H9 (cell line): ENCODE data around the gene TBC1D22A. TPM values are rescaled to one million over a fixed set of nuclear protein-coding genes. Genes with fewer than 3 reads are reported as not detected.
A peak's percentile ranks its signal among the peaks of the same experiment; 100 is the strongest.

Source experiments
- DNase-seq: peaks from one replicate; pipeline ENCODE4 v3.0.0-alpha.2; 2017
- H2AFZ ChIP-seq: one replicate; pipeline ENCODE4 v1.6.1; 2013; ENCODE audit warnings: mild to moderate bottlenecking, low read length, control low read depth, moderate library complexity
- H2AK5ac ChIP-seq: 2 replicates; pipeline ENCODE4 v1.6.1; 2013; ENCODE audit warnings: low read length, control low read depth, mixed read lengths; ENCODE audit not compliant: insufficient read length
- H2BK120ac ChIP-seq: one replicate; pipeline ENCODE4 v1.6.1; 2013; ENCODE audit warnings: low read depth, mild to moderate bottlenecking, low read length, control low read depth, inconsistent platforms; ENCODE audit not compliant: poor library complexity, severe bottlenecking
- H2BK12ac ChIP-seq: 2 replicates; pipeline ENCODE4 v1.6.1; 2013; ENCODE audit warnings: low read length, control low read depth, mixed read lengths, low read depth; ENCODE audit not compliant: insufficient read length
- H2BK15ac ChIP-seq: 2 replicates; pipeline ENCODE4 v1.6.1; 2013; ENCODE audit warnings: low read depth, low read length, control low read depth
- H2BK20ac ChIP-seq: one replicate; pipeline ENCODE4 v1.6.1; 2013; ENCODE audit warnings: low read depth, mild to moderate bottlenecking, low read length, control low read depth, inconsistent platforms; ENCODE audit not compliant: poor library complexity, severe bottlenecking
- H2BK5ac ChIP-seq: 2 replicates; pipeline ENCODE4 v1.6.1; 2013; ENCODE audit warnings: low read length, control low read depth, mixed read lengths; ENCODE audit not compliant: insufficient read length
- H3K14ac ChIP-seq: 2 replicates; pipeline ENCODE4 v1.6.1; 2013; ENCODE audit warnings: low read length, control low read depth; ENCODE audit not compliant: insufficient read depth
- H3K18ac ChIP-seq: 2 replicates; pipeline ENCODE4 v1.6.1; 2013; ENCODE audit warnings: low read depth, mild to moderate bottlenecking, mixed read lengths, low read length, control low read depth; ENCODE audit not compliant: insufficient read length
- H3K23ac ChIP-seq: 2 replicates; pipeline ENCODE4 v1.6.1; 2013; ENCODE audit warnings: low read length, control low read depth, mixed read lengths, low read depth; ENCODE audit not compliant: insufficient read length
- H3K23me2 ChIP-seq: 2 replicates; pipeline ENCODE4 v1.6.1; 2013; ENCODE audit warnings: low read depth, mild to moderate bottlenecking, mixed read lengths, low read length, control low read depth; ENCODE audit not compliant: insufficient read length, poor library complexity, severe bottlenecking
- H3K27ac ChIP-seq: 2 replicates; pipeline ENCODE4 v1.5.1; 2013; ENCODE audit warnings: low read length, control low read depth, mixed read lengths, low read depth; ENCODE audit not compliant: insufficient read length
- H3K27me3 ChIP-seq: 2 replicates; pipeline ENCODE4 v1.6.1; 2013; ENCODE audit warnings: low read length, control low read depth, inconsistent platforms; ENCODE audit not compliant: insufficient read depth
- H3K4ac ChIP-seq: 2 replicates; pipeline ENCODE4 v1.6.1; 2013; ENCODE audit warnings: low read depth, mild to moderate bottlenecking, control low read depth, inconsistent platforms, low read length, moderate library complexity
- H3K4me1 ChIP-seq: 2 replicates; pipeline ENCODE4 v1.6.1; 2013; ENCODE audit warnings: low read length, control low read depth, inconsistent platforms; ENCODE audit not compliant: insufficient read depth
- H3K4me2 ChIP-seq: 2 replicates; pipeline ENCODE4 v1.6.1; 2013; ENCODE audit warnings: low read length, control low read depth, mixed read lengths; ENCODE audit not compliant: insufficient read length, insufficient read depth
- H3K56ac ChIP-seq: 2 replicates; pipeline ENCODE4 v1.6.1; 2013; ENCODE audit warnings: low read depth, mild to moderate bottlenecking, mixed read lengths, low read length, control low read depth; ENCODE audit not compliant: insufficient read length
- H3K79me1 ChIP-seq: 2 replicates; pipeline ENCODE4 v1.6.1; 2013; ENCODE audit warnings: low read depth, mild to moderate bottlenecking, moderate library complexity, low read length, control low read depth, inconsistent platforms; ENCODE audit not compliant: insufficient read depth, poor library complexity, severe bottlenecking
- H3K79me2 ChIP-seq: 2 replicates; pipeline ENCODE4 v1.6.1; 2013; ENCODE audit warnings: low read length, control low read depth, inconsistent platforms; ENCODE audit not compliant: insufficient read depth
- H3K9ac ChIP-seq: 2 replicates; pipeline ENCODE4 v1.6.1; 2013; ENCODE audit warnings: low read length, control low read depth, mixed read lengths; ENCODE audit not compliant: insufficient read length; ENCODE audit errors: extremely low read depth
- H3K9me3 ChIP-seq: one replicate; pipeline ENCODE4 v1.6.1; 2013; ENCODE audit warnings: low read depth, low read length, inconsistent platforms; ENCODE audit not compliant: control insufficient read depth
- H3T11ph ChIP-seq: one replicate; pipeline ENCODE4 v1.6.1; 2013; ENCODE audit warnings: mild to moderate bottlenecking, low read length, control low read depth, inconsistent platforms
- H4K20me1 ChIP-seq: one replicate; pipeline ENCODE4 v1.6.1; 2013; ENCODE audit not compliant: control insufficient read depth, insufficient read length, insufficient read depth
- H4K5ac ChIP-seq: 2 replicates; pipeline ENCODE4 v1.6.1; 2013; ENCODE audit warnings: low read depth, mild to moderate bottlenecking, mixed read lengths, low read length, control low read depth; ENCODE audit not compliant: insufficient read length
- H4K8ac ChIP-seq: replicated peaks from 2 replicates; pipeline ENCODE4 v1.6.1; 2013; ENCODE audit warnings: low read length, control low read depth, mixed read lengths, low read depth; ENCODE audit not compliant: insufficient read length
- H4K91ac ChIP-seq: 2 replicates; pipeline ENCODE4 v1.6.1; 2013; ENCODE audit warnings: low read depth, mild to moderate bottlenecking, moderate library complexity, mixed read lengths, low read length, control low read depth; ENCODE audit not compliant: insufficient read length
- H3K27ac Mint-ChIP-seq, 3 experiments: 2 replicates in 2 of 3; 3 replicates in 1 of 3; pipeline ENCODE4 v1.8.0; 2020 to 2021; ENCODE audit warnings: mixed read lengths in 3 of 3, mild to moderate bottlenecking in 1 of 3, moderate library complexity in 1 of 3
- H3K27me3 Mint-ChIP-seq: 2 replicates; pipeline ENCODE4 v1.8.0; 2021; ENCODE audit warnings: low read depth, mild to moderate bottlenecking, moderate library complexity, mixed read lengths
- H3K36me3 Mint-ChIP-seq, 3 experiments: 2 replicates in 2 of 3; 3 replicates in 1 of 3; pipeline ENCODE4 v1.8.0; 2020 to 2021; ENCODE audit warnings: low read depth in 3 of 3, mixed read lengths in 3 of 3; ENCODE audit not compliant: insufficient read depth in 1 of 3
- H3K4me1 Mint-ChIP-seq, 2 experiments: 2 replicates each; pipeline ENCODE4 v1.8.0; 2020; ENCODE audit warnings: mixed read lengths in 2 of 2
- H3K4me3 Mint-ChIP-seq, 2 experiments: 2 replicates in 1 of 2; 3 replicates in 1 of 2; pipeline ENCODE4 v1.8.0; 2020 to 2021; ENCODE audit warnings: mild to moderate bottlenecking in 2 of 2, mixed read lengths in 2 of 2, moderate library complexity in 1 of 2
- H3K9me3 Mint-ChIP-seq, 2 experiments: 2 replicates in 1 of 2; 3 replicates in 1 of 2; pipeline ENCODE4 v1.8.0; 2020; ENCODE audit warnings: mild to moderate bottlenecking in 2 of 2, mixed read lengths in 2 of 2, moderate library complexity in 1 of 2
- WGBS: extraction: QIAGEN DNeasy Blood & Tissue Kit; methylation state at CpG from one replicate; pipeline ENCODE4 v1.1.7; 2013; ENCODE audit warnings: missing lambda C conversion rate, low lambda C conversion rate, mixed read lengths; ENCODE audit not compliant: insufficient read length; ENCODE audit errors: extremely low coverage; 5-methylcytosine and 5-hydroxymethylcytosine counted together
- total RNA-seq: library from RNA; stranded (reverse); gene quantifications from 2 replicates; pipeline ENCODE4 v1.2.1, GENCODE V29; 2021
- TF ChIP-seq, protein P1 (sequence below): fragments of 200-600 bp; sonication (generic); conservative IDR thresholded peaks from 3 replicates; pipeline ENCODE4 v1.8.0; 2021; ENCODE audit warnings: antibody characterized with exemption, mild to moderate bottlenecking

Gene TBC1D22A
- total RNA-seq, 1 experiment from 2014 or later, result 20.8 TPM

- no peak overlapping the region for H4K8ac ChIP-seq
- TF ChIP-seq, protein P1, sequence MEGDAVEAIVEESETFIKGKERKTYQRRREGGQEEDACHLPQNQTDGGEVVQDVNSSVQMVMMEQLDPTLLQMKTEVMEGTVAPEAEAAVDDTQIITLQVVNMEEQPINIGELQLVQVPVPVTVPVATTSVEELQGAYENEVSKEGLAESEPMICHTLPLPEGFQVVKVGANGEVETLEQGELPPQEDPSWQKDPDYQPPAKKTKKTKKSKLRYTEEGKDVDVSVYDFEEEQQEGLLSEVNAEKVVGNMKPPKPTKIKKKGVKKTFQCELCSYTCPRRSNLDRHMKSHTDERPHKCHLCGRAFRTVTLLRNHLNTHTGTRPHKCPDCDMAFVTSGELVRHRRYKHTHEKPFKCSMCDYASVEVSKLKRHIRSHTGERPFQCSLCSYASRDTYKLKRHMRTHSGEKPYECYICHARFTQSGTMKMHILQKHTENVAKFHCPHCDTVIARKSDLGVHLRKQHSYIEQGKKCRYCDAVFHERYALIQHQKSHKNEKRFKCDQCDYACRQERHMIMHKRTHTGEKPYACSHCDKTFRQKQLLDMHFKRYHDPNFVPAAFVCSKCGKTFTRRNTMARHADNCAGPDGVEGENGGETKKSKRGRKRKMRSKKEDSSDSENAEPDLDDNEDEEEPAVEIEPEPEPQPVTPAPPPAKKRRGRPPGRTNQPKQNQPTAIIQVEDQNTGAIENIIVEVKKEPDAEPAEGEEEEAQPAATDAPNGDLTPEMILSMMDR, result no peak
- no peak overlapping the region for H4K5ac ChIP-seq
- no peak overlapping the region for H3K4me2 ChIP-seq
- no peak overlapping the region for H2BK5ac ChIP-seq
- H3K23me2 ChIP-seq, result no peaks in the 10 kb centered on the region
- H2BK20ac ChIP-seq, result no peak overlapping the region
- H3K9me3 ChIP-seq, result no peaks in the 10 kb centered on the region
- H3K27me3 ChIP-seq, result no peaks in the 10 kb centered on the region
- no CpG with 5 or more reads among the region's 23 CpGs for WGBS
- no peak overlapping the region for H3K23ac ChIP-seq
- H3K79me1 ChIP-seq, result no peaks in the 10 kb centered on the region
- H3K27ac Mint-ChIP-seq, result peak overlapping the region in 1 of 3 experiments; percentile 57; a peak in 1 of 7 replicates
- no peak overlapping the region for H2BK12ac ChIP-seq
- no peak overlapping the region for H2AK5ac ChIP-seq
- H2BK15ac ChIP-seq, result no peak overlapping the region
- no peak overlapping the region for H3K4ac ChIP-seq
- H3T11ph ChIP-seq, result no peak overlapping the region
- no peak overlapping the region for H3K56ac ChIP-seq
- no peak overlapping the region for H3K14ac ChIP-seq
- no peaks in the 10 kb centered on the region for H4K20me1 ChIP-seq
- no peak overlapping the region for H2BK120ac ChIP-seq
- no peaks in the 10 kb centered on the region for H3K4me1 ChIP-seq
- H3K9me3 Mint-ChIP-seq, result no peaks in the 10 kb centered on the region
- H3K36me3 Mint-ChIP-seq, result peaks cover 0 to 8% (median 6%) of the 10 kb centered on the region in 3 experiments; a peak in 3 of 7 replicates
- no peak for DNase-seq
- H3K79me2 ChIP-seq, result no peaks in the 10 kb centered on the region
- H3K27me3 Mint-ChIP-seq, result no peaks in the 10 kb centered on the region; the same call in 1 of the 2 replicates
- H3K18ac ChIP-seq, result no peak overlapping the region
- H4K91ac ChIP-seq, result no peak overlapping the region
- no peak overlapping the region for H3K27ac ChIP-seq
- no peak overlapping the region for H3K4me3 Mint-ChIP-seq
- no peaks in the 10 kb centered on the region for H3K4me1 Mint-ChIP-seq
- no peak overlapping the region for H3K9ac ChIP-seq
- no peak overlapping the region for H2AFZ ChIP-seq
Measured at GRCh38 chr22:46793497-46793896, 31.0 kb downstream of the TBC1D22A start.
